HFFc6 (cell line): Measurements from ENCODE around the gene LIF. TPM values are rescaled to one million over a fixed set of nuclear protein-coding genes. Genes with fewer than 3 reads are reported as not detected.

Experiments used
- DNase-seq: peaks from one replicate; pipeline ENCODE4 v3.0.0-alpha.2; 2018
- H3K27ac Mint-ChIP-seq: 2 replicates; pipeline ENCODE4 v1.8.0; 2020; ENCODE audit warnings: mild to moderate bottlenecking, mixed read lengths
- H3K27me3 Mint-ChIP-seq: 2 replicates; pipeline ENCODE4 v1.8.0; 2021; ENCODE audit warnings: mild to moderate bottlenecking, moderate library complexity, mixed read lengths; ENCODE audit not compliant: insufficient read depth
- H3K36me3 Mint-ChIP-seq: 2 replicates; pipeline ENCODE4 v1.8.0; 2021; ENCODE audit warnings: low read depth, mixed read lengths
- H3K4me1 Mint-ChIP-seq: 2 replicates; pipeline ENCODE4 v1.8.0; 2020; ENCODE audit warnings: low read depth, mixed read lengths
- H3K4me3 Mint-ChIP-seq: 2 replicates; pipeline ENCODE4 v1.8.0; 2020; ENCODE audit warnings: mild to moderate bottlenecking, moderate library complexity, mixed read lengths
- H3K9me3 Mint-ChIP-seq: 2 replicates; pipeline ENCODE4 v1.8.0; 2020; ENCODE audit warnings: mild to moderate bottlenecking, mixed read lengths
- CTCF ChIP-seq: fragments of 200-600 bp; sonication (generic); IDR thresholded peaks from 2 replicates; pipeline ENCODE4 v1.5.0; 2021; ENCODE audit warnings: antibody characterized with exemption, mild to moderate bottlenecking
- total RNA-seq, 6 experiments: library from RNA; stranded (reverse); fragmentation: NEBNext Ultra II Directional; extraction: Animal tissue kit (Norgen Biotek cat#: 25700); gene quantifications; 2 replicates in 1 of 6; 3 replicates in 5 of 6; pipeline ENCODE4 v1.2.3, GENCODE V29; 2021

The LIF gene
- total RNA-seq, 6 experiments from 2014 or later: 0.40 to 2.2 (median 1.1) TPM

GRCh38 chr22:30289141-30289979 lies 42.8 kb upstream of the LIF start, which contains the start of gene CASTOR1:
Gene CASTOR1 (minus strand): TSS chr22:30289505. CDS start chr22:30289497, 8 bp downstream.
- peaks cover 10% of the 10 kb centered on the region; the same call in 1 of the 2 replicates for H3K36me3 Mint-ChIP-seq
- H3K9me3 Mint-ChIP-seq: no peaks in the 10 kb centered on the region
- peak; percentile 97 for DNase-seq
- H3K27me3 Mint-ChIP-seq: peaks cover 3% of the 10 kb centered on the region
- no peak for TF ChIP-seq CTCF
- peak within 1 kb of the TSS; percentile 69 for H3K27ac Mint-ChIP-seq
- peaks cover 27% of the 10 kb centered on the region for H3K4me1 Mint-ChIP-seq
- peak within 1 kb of the TSS; percentile 82 for H3K4me3 Mint-ChIP-seq

GRCh38 chr22:30288419-30289140 lies 42.0 kb upstream of the LIF start:
- Mint-ChIP-seq H3K27me3 (peaks cover 3% of the 10 kb centered on the region), H3K9me3 (no peaks in the 10 kb centered on the region), H3K4me1 (peaks cover 27% of the 10 kb centered on the region), H3K4me3 (peak overlapping the region; percentile 82), H3K36me3 (peaks cover 6% of the 10 kb centered on the region; the same call in 1 of the 2 replicates), H3K27ac (peak overlapping the region; percentile 62)
- no peak for TF ChIP-seq CTCF
- DNase-seq: no peak

DNA sequence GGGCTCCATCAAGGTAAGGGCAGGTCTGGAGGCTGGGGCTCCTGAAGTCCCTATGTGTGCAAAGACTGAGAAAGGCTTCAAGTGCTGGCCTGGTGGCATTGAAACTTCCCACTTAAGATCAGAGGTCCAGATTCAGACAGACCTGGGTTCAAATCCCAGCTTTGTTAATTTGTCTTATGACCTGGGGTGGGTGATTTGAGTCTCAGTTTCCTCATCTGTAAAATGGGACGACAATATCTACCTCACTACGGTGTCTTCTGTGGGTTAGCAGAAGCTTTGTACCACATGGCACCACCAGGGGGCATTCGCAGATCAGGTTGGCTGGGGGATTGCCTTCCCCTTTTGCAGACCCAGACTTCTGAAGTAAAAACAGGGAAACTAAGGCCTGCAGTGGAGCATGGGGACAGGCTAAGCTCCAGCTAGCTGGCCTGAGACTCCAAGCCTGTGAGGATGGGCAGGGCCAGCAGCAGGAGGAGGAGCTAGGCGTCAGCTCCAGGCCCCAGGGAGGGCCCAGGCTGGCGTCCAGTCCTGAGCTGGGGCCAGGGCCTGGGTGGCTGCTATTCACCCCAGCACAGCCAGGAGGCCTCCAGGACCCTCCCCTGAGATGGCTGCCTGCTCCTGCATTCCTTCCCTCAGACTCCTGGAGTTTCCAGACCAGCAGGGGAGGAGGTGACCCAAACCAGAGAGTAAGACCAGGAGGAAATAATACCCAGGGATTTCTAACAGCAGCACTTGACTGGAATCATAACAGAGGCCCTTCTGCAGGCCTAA lies 41.3 kb upstream of the LIF start:
- TF ChIP-seq CTCF: peak; percentile 88
- Mint-ChIP-seq H3K4me1 (peaks cover 27% of the 10 kb centered on the region), H3K36me3 (no peaks in the 10 kb centered on the region), H3K27ac (peak overlapping the region; percentile 62), H3K4me3 (peak overlapping the region; percentile 82), H3K27me3 (peaks cover 3% of the 10 kb centered on the region), H3K9me3 (no peaks in the 10 kb centered on the region)
- DNase-seq: peak; percentile 80

- H3K9me3 Mint-ChIP-seq: no peaks in the 10 kb centered on the region
- peaks cover 27% of the 10 kb centered on the region for H3K4me1 Mint-ChIP-seq
- DNase-seq: no peak
- H3K36me3 Mint-ChIP-seq: no peaks in the 10 kb centered on the region
- H3K27me3 Mint-ChIP-seq: peaks cover 3% of the 10 kb centered on the region
- no peak overlapping the region for H3K27ac Mint-ChIP-seq
- peak; percentile 98 for TF ChIP-seq CTCF
- H3K4me3 Mint-ChIP-seq: no peak overlapping the region
Observed at GRCh38 chr22:30286813-30287647, 40.5 kb upstream of the LIF start.
